Activated CD4-positive, CD25-positive, alpha-beta regulatory T cell treated with anti-CD3 and anti-CD28 coated beads, Interleukin-2, amount 50 U/mL, for 72 hours (primary cell): ENCODE data around the gene IMMP2L.
"Not testable (repeated sequence)": the region's sequence is repeated elsewhere in the genome, so short reads cannot be mapped to it uniquely, and the experiment has no call there.

Experiments
- DNase-seq: peaks from one replicate; pipeline ENCODE4 v3.0.0; 2021

Gene IMMP2L

DNA sequence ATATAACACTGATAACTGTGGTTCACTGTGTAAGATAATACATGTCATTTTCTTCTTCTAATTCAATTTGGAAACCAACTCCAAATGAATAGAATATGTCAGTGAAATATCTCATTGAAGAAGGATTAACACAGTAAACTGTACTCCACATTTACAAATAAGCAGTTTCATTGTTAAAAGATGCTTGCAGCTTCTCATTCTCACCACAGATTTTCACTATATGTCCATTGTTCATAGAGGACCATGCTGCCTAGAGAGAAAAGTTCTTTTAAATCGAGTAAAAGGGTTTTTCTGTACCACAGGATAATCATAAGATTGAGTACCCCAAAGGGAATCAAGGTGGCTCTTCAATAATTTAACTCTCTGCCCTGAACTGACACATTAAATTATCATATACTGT lies 305.9 kb downstream of the IMMP2L start:
- DNase-seq: no peak

DNA sequence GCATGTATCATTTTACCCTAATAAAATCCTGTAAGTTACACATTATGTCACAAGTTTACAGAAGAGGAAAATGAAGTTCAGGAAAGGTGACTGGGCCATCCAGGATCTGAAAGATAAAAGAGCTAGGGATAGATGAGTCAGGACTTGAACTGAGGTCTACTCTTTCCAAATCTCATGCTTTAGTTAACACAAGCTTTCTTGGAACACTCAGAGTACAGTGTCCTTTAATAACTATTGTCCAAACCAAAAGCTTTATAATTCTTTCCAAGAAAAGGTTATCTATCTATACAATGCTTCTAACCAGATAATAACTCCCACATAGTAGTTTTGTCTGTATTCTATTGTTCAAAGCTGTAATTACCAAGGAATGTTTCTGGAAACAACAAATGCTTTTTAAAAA lies 306.7 kb downstream of the IMMP2L start:
- no peak for DNase-seq

DNA sequence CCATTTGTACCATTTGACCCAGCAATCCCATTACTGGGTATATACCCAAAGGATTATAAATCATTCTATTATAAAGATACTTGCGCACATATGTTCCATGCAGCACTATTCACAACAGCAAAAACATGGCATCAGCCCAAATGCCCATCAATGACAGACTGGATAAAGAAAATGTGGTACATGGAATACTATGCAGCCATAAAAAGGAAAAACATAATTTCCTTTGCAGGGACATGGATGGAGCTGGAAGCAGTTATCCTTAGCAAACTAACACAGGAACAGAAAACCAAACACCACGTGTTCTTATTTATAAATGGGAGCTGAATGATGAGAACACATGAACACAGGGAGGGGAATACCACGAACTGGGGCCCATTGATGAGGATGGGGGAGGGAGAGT lies 310.9 kb downstream of the IMMP2L start:
- DNase-seq: not testable (repeated sequence)

DNA sequence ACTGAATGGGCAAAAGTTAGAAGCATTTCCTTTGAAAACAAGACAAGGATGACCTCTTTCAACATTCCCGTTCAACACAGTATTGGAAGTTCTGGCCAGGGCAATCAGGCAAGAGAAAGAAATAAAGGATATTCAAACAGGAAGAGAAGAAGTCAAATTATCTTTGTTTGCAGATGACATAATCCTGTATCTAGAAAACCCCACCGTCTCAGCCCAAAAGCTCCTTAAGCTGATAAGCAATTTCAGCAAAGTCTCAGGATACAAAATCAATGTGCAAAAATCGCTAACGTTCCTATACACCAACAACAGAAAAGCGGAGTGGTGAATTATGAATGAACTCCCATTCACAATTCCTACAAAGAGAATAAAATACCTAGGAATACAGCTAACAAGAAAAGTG lies 312.5 kb downstream of the IMMP2L start:
- DNase-seq: not testable (repeated sequence)

DNA sequence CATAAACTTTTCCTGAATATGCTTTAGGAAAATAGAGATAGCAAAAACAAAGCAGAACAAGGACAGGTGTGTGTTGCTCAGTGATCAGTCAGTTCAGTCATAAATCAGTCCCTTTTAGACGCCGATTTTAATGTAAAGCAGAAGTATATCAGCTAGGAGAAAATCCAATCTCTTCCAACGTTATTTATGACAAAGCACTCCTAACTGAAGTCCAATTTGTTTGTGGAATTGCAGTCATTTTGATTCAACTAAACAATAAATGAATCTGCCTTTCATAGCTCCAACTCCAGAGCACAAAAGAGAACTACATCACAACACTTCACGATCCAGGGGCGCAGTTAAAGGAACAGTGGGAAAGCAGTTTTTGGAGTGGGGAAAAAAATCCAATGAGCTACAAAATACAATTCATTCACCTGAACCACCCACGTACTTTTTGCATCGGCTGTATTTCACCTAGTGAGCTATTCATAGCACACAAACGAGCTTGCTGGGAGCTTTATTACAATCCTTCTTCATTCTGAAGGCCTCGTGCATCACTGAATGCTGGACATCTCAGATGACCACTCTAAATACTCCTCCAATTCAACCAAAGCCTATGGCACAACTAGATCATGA lies 320.0 kb downstream of the IMMP2L start:
- no peak for DNase-seq

DNA sequence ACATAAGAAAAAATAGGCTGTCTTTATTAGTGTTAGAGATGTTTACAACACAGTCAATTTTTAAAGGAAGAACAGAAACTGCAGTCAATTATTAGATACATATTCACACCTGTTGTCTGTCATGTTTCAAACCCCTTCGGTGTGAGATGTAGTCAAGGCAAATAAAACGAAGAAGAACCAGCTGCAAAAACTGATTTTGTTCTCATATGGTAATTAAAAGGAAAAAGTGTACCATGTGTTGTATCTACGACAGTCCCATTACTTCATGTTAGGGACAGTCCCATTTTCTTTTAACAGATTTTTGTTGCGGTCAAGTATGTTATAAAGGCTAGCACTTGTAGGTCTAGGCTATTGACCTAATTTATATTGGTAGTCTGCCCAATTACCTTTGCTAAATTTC lies 321.9 kb downstream of the IMMP2L start:
- no peak for DNase-seq

DNA sequence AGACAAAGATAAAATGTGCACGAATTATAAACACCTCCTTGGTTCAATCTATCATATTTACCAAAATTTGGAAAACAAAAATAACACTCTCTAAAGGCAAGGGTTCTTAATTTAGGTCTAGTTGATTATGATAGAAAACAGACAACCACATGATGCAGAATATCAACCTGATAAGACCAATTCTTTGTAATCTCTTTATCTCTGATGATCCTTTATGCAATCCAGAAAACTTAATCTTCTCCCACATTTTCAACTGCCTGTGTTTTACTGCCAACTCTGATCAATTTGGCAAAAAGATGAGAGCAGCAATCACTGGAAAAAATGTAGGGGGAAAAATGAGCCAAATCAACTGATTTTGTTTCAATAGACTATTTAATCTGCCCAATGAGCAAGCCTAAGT lies 322.9 kb downstream of the IMMP2L start:
- DNase-seq: no peak

DNA sequence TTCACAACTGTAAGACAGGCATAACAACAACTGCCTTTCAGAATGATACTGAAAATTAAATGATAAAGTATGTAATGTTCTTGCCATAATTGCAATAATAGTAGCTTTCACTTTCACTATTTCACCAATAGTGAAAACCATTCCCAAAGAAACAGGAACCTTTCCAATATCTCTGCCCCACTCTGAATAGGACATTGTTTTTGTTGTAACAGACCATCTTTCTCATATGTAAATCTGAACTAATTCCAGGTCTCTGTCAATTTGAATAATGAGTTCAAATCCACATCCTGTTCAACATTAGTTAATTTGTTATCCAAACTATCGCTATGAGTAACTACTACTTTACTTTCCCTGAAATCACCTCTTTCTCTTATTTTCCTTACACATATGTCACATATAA lies 323.4 kb downstream of the IMMP2L start:
- DNase-seq: no peak

DNA sequence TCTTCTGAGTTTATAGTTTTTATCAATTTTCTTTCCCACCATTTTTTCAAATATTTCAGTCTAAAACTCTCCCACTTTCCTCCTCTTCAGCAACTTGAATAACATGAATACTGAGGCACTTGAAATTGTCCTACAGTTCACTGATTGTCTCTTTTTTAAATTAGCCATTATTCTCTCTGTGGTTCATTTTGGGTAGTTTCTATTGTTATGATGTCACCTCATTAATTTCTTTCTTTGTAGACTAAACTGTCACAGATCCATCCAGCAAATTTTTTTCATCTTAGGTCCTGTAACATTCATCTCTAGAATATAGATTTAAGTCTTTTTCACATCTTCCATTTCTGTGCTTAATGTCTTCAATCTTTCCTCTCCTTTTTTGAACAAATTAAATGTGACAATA lies 326.6 kb downstream of the IMMP2L start:
- no peak for DNase-seq

DNA sequence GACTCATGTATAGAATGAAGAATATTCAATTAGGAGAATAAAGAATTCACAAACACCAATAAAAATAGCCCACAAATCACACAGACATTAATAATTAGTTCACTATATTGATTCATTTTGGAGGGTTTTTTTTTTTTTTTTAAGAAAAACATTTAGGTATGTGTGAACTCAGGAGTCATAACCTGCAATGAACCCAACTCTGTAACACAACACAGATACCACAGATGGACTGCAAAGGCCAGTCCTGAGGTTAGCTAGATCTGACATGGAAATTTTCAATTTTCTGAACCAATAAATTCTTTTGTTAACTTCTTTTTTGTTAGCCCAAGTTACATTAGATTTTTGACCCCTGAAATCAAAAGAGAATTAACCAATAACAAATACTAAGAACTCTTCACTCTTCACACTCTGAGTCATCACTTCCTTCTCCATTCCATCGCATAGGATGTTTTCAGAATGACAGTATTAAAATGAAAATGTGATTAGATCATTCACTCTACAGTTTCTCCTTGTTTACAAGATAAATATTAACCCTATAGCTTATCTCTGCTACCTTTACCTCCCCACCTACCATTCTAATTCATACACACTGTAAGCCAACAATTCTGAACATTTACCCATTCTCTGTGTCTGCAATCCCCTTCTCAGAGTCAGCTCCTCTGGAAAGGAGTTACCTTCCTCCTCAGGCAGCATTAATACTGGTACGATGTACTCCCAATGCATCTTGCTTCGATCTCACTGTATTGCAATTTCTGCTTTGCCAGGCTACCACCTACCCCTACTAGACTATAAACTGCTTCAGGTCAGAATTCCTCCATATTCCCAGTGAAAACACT lies 329.8 kb downstream of the IMMP2L start:
- no peak for DNase-seq

DNA sequence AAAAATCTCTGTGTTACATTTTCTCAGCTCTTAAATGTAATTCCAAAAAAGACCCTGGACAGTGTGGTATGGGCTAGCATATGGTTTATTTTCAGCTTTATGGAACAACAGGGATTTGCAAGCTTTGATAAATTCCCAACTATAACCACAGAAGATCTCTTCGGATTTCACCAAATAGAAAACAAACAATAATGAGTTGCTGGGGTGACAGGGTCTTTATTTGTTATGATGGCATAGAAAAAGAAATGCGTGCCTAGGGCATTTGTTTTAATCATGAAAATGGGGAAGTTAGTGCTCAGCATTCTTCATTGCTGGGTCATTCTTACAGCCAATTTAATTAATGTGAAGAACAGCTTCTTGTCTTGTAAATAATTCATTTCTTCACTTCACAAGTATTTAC lies 332.4 kb downstream of the IMMP2L start:
- no peak for DNase-seq

DNA sequence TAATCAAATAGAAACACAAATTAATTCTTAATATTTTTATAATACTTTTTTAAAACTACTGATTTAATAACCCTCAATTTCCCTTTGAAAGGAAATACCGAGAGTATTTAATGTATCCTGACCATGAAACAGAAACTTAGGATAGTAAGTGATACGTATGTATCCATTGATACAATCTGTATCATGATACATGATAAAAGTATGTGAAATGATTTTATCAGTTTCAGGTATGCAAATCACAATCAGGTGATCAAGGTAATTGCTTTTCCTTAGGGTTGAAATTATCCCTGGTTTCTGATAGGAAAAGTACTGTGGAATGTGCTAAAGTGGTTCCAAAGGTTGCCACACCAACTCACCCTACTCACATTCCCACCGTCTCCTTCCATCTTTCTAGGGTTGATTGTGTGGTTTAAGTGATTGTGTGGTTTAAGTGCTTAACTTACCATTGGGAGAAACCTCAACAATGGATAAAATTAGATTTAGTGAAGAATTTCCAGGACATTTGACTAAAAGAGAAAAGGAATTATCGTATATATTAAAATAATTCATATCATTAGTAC lies 333.0 kb downstream of the IMMP2L start:
- DNase-seq: no peak

DNA sequence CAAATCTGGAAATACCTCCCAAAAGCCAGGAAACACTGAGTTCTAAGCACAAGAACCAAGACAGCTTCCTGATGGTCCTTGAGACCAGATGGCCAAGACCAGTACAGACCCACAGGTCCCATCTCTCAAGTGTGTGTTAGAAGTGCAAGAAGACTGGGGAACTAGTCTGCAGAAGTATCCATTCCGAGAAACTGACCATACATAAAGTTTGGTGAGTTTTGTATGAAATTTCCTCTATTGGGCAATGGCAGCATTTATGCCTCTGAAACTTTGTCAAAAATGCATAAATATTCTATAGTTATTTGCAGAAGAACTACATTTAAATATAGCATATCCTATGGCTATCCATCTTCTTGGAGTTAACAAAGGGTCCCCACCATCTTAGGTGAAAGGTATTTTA lies 333.9 kb downstream of the IMMP2L start:
- no peak for DNase-seq

DNA sequence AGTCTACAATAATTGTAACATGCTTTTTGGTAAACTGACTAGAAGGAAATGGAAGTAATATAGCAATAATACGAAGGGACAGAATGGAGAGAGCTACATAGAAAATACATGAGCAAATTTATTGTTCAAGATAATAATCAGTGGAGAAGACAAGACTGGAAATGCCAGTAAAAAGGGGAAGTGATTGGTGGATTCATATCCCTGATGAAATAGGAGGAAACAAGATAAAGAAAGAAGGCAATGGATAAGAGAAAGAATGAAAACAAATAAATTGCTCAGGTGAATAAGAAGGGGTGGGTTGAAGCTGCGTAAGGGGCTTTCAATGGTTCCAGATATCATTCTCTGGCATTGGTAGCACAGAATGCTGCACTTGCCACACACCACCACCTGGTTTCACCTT lies 335.5 kb downstream of the IMMP2L start:
- DNase-seq: no peak

DNA sequence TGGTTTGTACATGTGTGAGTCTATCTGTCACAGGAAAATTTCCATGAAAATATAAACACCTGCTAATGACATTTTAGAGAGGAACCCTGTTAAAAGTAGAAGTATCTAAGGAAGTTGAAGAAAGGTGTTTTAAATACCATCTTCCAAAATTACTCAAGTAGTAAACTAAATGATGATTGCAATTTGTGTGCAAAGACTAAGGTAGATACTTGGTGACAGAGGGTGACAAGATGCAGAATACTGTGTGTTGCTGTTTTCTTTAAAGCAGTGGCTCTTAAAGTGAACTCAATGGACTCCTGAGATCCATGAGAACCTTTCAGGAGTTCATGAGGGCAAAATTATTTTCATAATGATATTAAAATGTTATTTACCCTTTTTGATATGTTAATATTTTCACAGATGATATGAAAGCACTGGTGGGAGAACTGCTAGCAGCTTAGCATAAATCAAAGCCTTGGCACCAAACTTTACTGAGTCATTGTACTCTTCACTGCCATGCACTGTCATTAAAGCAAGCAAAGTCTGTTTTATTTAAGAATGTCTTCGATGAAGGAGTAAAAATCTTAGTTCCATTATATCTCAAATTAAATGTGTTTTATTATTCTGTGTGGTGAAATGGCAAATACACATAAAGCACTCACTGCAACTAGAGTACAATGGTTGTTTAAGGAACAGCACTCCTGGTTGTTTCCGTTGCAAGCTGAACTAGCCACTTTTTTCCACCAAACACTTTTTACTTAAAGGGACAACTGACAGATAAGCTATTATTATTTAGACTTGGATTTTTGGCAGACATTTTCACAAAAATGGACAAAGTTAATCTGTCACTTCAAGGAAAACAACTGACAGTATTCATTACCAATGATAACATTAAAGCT lies 337.7 kb downstream of the IMMP2L start:
- DNase-seq: no peak

DNA sequence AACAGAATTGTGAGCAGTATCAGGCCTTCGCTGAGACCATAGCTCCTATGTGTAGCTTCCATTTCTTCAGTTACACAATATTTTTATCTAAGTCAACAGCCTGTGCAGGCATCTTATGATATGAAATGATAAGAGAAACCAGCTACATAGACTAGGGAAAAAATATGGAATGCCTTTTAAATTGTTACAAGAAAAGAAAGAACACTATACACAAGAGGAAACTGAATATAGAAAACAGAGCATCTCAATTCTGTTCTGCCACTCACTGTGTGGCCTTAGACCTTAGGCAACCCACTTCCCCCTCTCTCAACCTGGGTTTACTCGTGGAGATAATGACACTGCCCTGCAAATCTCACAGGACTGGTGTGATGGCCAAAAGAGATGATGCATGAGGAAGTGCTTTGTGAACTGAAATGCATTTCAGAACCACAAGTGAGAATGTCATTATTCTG lies 338.5 kb downstream of the IMMP2L start:
- no peak for DNase-seq

DNA sequence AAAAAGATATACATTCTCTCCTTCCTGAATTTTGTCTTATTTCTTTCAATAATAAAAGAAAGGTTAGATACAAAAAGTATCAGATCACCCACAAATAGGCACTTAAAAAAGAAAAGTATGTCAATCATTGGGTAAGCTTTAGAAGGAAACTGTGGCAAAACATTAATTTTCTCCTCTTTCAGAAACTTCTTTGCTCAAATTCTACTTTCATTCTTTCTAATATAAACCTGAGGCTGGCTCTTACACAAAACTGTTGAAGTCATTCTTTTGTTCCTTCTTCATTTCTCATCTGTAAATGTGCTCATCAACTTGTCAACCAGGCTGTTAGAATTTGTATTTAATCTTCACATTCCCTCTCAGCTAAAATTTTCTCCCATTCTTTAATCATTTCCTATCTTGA lies 346.7 kb downstream of the IMMP2L start:
- DNase-seq: no peak

DNA sequence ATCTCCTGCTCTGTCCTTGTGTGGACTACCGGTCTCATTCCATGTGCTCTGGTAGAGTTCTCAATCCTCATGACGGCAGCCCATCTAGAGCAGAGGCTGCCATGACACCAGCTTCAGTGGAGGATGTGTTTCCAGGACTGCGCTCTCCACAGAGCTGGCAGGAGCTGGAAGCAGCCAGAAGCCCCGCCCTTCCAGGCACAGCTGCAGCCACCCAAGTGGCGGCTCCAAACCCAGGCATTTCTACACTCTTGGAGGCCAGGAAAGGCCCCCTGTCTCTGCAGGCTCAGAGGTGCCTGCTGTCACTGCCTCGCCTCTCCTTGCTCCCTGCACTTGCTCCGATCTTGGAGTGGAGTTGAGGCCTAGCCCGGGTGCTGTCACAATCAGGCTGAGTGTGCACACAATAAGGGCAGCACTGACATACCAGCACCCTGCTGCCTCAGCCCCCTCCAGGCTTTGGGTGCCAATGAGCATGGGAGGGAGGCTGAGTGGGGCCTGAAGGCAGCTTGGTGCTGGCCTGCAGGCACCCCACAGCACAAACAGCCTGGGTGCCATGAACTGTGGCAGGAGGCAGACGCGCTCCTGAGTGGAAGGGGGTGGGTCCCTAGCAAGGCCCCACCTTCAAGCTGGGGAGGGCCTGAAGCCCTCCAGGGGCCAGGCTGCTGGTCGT lies 349.3 kb downstream of the IMMP2L start:
- no peak for DNase-seq

DNA sequence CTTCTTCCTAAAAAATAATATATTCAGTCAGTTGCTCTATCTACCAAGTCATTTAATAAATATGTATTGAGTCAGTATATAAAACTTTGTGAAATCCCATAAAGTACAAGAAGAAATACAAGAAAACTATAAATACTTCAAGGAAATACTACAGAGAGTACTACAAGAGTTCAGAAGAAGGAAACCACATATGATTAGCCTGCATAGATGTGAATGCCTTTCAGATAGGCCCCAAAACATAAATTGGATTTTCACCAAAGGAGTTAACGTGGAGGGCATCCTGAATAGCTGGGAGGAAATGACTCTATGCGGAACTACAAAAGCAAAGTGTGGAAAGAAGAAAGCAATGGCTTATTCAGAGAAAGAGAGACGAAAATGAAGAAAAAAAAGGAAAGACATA lies 351.3 kb downstream of the IMMP2L start:
- DNase-seq: no peak

DNA sequence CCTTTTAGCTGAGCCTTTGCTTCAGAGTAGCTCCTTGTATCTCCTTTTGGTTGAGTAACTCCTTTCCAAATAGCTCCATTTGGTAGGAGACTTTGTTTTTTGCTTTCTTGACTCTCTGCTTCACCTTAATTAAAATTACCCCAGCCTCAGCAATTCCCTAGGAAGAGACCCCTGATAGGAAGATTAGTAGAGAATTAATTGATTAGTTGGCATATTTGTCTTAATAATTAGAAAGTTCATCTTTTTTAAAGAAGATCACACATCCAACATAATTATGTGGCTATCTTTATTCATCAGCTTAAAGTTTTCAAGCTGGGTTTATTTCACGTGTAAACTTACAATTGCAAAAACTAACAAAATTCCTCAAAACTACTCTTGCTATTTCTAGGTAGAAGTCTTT lies 352.2 kb downstream of the IMMP2L start:
- DNase-seq: no peak

DNA sequence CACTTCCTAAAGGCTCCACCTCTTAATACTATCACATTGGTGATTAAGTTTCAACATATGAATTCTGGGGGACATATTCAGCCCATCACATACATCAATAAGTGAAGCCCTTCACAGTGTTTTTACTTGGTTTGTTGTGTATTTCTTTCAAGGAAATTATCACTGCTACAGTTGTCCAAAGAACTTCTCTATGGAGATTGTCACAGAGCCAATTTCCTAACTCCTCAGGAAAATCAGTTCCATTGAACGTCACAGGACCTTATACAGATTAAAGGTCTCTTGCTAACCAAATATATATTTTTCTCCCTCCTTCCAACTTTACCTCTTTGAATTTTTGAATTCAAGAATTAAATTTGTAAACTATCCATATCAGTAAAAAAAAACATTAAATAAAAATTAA lies 357.0 kb downstream of the IMMP2L start:
- no peak for DNase-seq

DNA sequence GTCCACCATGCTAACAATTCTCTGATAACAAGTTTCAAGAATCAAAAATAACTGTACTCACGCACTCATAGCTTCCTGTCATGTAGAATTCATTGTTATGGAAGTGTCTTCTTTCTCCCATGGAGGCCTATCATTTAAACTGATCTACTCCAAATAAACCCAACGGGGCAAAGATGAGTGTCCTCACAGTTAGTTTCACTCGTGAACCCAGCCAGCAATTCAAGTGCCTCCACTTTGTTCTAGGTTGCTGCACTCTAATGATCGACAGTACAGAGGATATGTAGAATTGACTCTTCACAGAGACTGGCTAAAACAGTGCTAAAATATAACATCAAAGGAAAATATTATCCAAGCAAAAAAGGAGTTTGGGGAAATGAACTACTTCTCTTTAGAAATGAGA lies 360.0 kb downstream of the IMMP2L start:
- no peak for DNase-seq

DNA sequence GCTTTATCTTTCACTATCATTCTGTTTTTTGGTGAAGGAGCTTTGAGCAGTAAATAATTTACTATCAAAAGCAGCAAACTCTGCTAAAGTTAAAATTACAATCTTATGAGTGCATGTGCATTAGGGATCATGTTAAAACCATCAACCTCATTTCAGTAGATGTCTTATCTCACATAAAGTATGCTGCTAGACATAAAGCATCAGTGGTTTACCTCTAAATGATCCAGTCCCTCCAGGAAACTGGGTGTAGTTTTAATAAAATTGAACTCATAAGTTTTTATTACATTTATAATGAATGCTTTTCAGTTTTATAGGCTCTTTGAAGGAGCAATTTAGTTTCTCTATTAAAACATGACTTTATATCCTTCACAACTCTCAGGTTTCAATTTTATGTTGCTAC lies 362.6 kb downstream of the IMMP2L start:
- DNase-seq: no peak
